IMR-90 (cell line): ENCODE measurements around the gene ATG7. TPM values are rescaled to one million over a fixed set of nuclear protein-coding genes. Genes with fewer than 3 reads are reported as not detected.

Experiments
- ATAC-seq: fragments of 200-7000 bp; cut with Tn5 transposase; 2 replicates; pipeline ENCODE4 v1.9.1; 2020; ENCODE audit warnings: low read depth, mild to moderate bottlenecking, moderate library complexity
- BruUV-seq: library from RNA; stranded (reverse); fragments of 400-500 nt; replicated peaks from 2 replicates; lab custom pipeline; 2021; lab: Mats Ljungman, UMichigan
- CTCF ChIA-PET: fragments of 300-600 bp; formaldehyde crosslinking; extraction: SDS; loops from one replicate; lab custom pipeline; 2021; ENCODE audit warnings: antibody characterized with exemption; lab: Yijun Ruan, JAX
- POLR2A ChIA-PET: fragments of 300-600 bp; sonication (Branson Sonifier 250); formaldehyde crosslinking; loops from one replicate; lab custom pipeline; 2022; ENCODE audit warnings: antibody characterized with exemption; ENCODE audit not compliant: unreplicated experiment; lab: Charles Lee
- DNase-seq: peaks from one replicate; pipeline ENCODE4 v3.0.0; 2013
- H2AFZ ChIP-seq: replicated peaks from 2 replicates; pipeline ENCODE3; 2013; ENCODE audit warnings: low read length, mild to moderate bottlenecking; ENCODE audit not compliant: poor library complexity
- H2AK5ac ChIP-seq: 2 replicates; pipeline ENCODE4 v1.6.1; 2013; ENCODE audit warnings: low read depth, low read length, inconsistent platforms
- H2AK9ac ChIP-seq: replicated peaks from 2 replicates; pipeline ENCODE3; 2013; ENCODE audit warnings: mild to moderate bottlenecking, low read depth, low read length, moderate library complexity; ENCODE audit not compliant: poor library complexity
- H2BK120ac ChIP-seq: 2 replicates; pipeline ENCODE4 v1.6.1; 2013; ENCODE audit warnings: low read depth, low read length, inconsistent platforms
- H2BK15ac ChIP-seq: 3 replicates; pipeline ENCODE4 v1.6.1; 2013; ENCODE audit warnings: low read depth, low read length, inconsistent platforms
- H2BK20ac ChIP-seq: 2 replicates; pipeline ENCODE4 v1.6.1; 2013; ENCODE audit warnings: low read depth, mild to moderate bottlenecking, inconsistent platforms, low read length, moderate library complexity
- H2BK5ac ChIP-seq: 2 replicates; pipeline ENCODE4 v1.6.1; 2013; ENCODE audit warnings: mild to moderate bottlenecking, low read depth, low read length, inconsistent platforms; ENCODE audit not compliant: poor library complexity, severe bottlenecking
- H3K14ac ChIP-seq: replicated peaks from 2 replicates; pipeline ENCODE4 v1.6.1; 2013; ENCODE audit warnings: low read depth, low read length, inconsistent platforms
- H3K18ac ChIP-seq: 2 replicates; pipeline ENCODE4 v1.6.1; 2013; ENCODE audit warnings: low read depth, low read length, control low read depth
- H3K23ac ChIP-seq: 2 replicates; pipeline ENCODE4 v1.6.1; 2013; ENCODE audit warnings: low read depth, low read length, inconsistent platforms
- H3K27ac ChIP-seq: 2 replicates; pipeline ENCODE4 v1.5.1; 2013; ENCODE audit warnings: mild to moderate bottlenecking, control low read depth, low read length; ENCODE audit not compliant: insufficient read depth
- H3K27me3 ChIP-seq: 2 replicates; pipeline ENCODE4 v1.6.1; 2013; ENCODE audit warnings: low read length; ENCODE audit not compliant: control insufficient read depth, insufficient read depth
- H3K36me3 ChIP-seq: 2 replicates; pipeline ENCODE4 v1.6.1; 2013; ENCODE audit warnings: low read length, mixed read lengths; ENCODE audit not compliant: control insufficient read depth, insufficient read depth
- H3K4ac ChIP-seq: 2 replicates; pipeline ENCODE4 v1.6.1; 2013; ENCODE audit warnings: low read depth, low read length, inconsistent platforms
- H3K4me1 ChIP-seq: 2 replicates; pipeline ENCODE4 v1.6.1; 2013; ENCODE audit warnings: low read length, mixed read lengths; ENCODE audit not compliant: control insufficient read depth, insufficient read depth
- H3K4me2 ChIP-seq: 2 replicates; pipeline ENCODE4 v1.6.1; 2013; ENCODE audit warnings: low read depth, mild to moderate bottlenecking, control low read depth, low read length, moderate library complexity
- H3K4me3 ChIP-seq: 2 replicates; pipeline ENCODE4 v1.5.1; 2013; ENCODE audit warnings: low read depth, mild to moderate bottlenecking, control low read depth, low read length, moderate library complexity; ENCODE audit not compliant: insufficient read depth
- H3K56ac ChIP-seq: 2 replicates; pipeline ENCODE4 v1.6.1; 2013; ENCODE audit warnings: low read length, inconsistent platforms; ENCODE audit not compliant: insufficient read depth; ENCODE audit errors: extremely low read depth
- H3K79me1 ChIP-seq, 2 experiments: 2 replicates each; pipeline ENCODE4 v1.6.1; 2013; ENCODE audit warnings: low read length in 2 of 2, inconsistent platforms in 1 of 2, low read depth in 1 of 2
- H3K9ac ChIP-seq: 2 replicates; pipeline ENCODE4 v1.6.1; 2013; ENCODE audit warnings: low read depth, low read length, control low read depth
- H3K9me1 ChIP-seq: 2 replicates; pipeline ENCODE4 v1.6.1; 2013; ENCODE audit warnings: low read length, inconsistent platforms; ENCODE audit not compliant: insufficient read depth
- H3K9me3 ChIP-seq: 2 replicates; pipeline ENCODE4 v1.6.1; 2013; ENCODE audit warnings: low read length; ENCODE audit not compliant: control insufficient read depth, insufficient read depth
- H4K20me1 ChIP-seq: 2 replicates; pipeline ENCODE4 v1.6.1; 2013; ENCODE audit warnings: low read length, inconsistent platforms; ENCODE audit not compliant: insufficient read depth
- H4K5ac ChIP-seq: 2 replicates; pipeline ENCODE4 v1.6.1; 2013; ENCODE audit warnings: mild to moderate bottlenecking, low read depth, low read length, control low read depth
- H4K8ac ChIP-seq, 2 experiments: 2 replicates each; pipeline ENCODE4 v1.6.1; 2013; ENCODE audit warnings: low read depth in 2 of 2, low read length in 2 of 2, control low read depth in 1 of 2, inconsistent platforms in 1 of 2
- H4K91ac ChIP-seq: 2 replicates; pipeline ENCODE4 v1.6.1; 2013; ENCODE audit warnings: low read depth, low read length, inconsistent platforms; ENCODE audit not compliant: insufficient read depth
- BHLHE40 ChIP-seq: fragments of 150-350 bp; IDR thresholded peaks from 2 replicates; pipeline ENCODE4 v1.6.1; 2016; ENCODE audit warnings: mild to moderate bottlenecking, low read depth, low read length
- CEBPB ChIP-seq: IDR thresholded peaks from 2 replicates; pipeline ENCODE4 v1.6.1; 2012; ENCODE audit warnings: low read depth, low read length, improper control_type of control experiment
- CHD1 ChIP-seq: IDR thresholded peaks from 2 replicates; pipeline ENCODE4 v1.6.1; 2012; ENCODE audit warnings: low read depth, low read length, improper control_type of control experiment
- FOS ChIP-seq: fragments of 150-350 bp; IDR thresholded peaks from 2 replicates; pipeline ENCODE4 v1.6.1; 2016; ENCODE audit warnings: low read depth, low read length
- MAFK ChIP-seq: IDR thresholded peaks from 2 replicates; pipeline ENCODE4 v1.6.1; 2012; ENCODE audit warnings: low read depth, low read length, improper control_type of control experiment
- RCOR1 ChIP-seq: IDR thresholded peaks from 2 replicates; pipeline ENCODE4 v1.6.1; 2012; ENCODE audit warnings: mild to moderate bottlenecking, low read length, improper control_type of control experiment; ENCODE audit not compliant: insufficient replicate concordance
- SMC3 ChIP-seq: fragments of 150-350 bp; IDR thresholded peaks from 2 replicates; pipeline ENCODE4 v1.6.1; 2016; ENCODE audit warnings: low read depth, mild to moderate bottlenecking, antibody characterized with exemption, low read length, moderate library complexity
- WGBS, 2 experiments: methylation state at CpG; one replicate each; pipeline versions ENCODE4 v1.1.5 to v1.1.7; 2013; ENCODE audit warnings: missing lambda C conversion rate in 2 of 2; ENCODE audit not compliant: insufficient read length in 1 of 2; ENCODE audit errors: extremely low coverage in 2 of 2; 5-methylcytosine and 5-hydroxymethylcytosine counted together
- dilution Hi-C: fragments of 300-500 bp; cut with HindIII; formaldehyde crosslinking; loops from one replicate; pipeline ENCODE4 v1.14.3; 2018; ENCODE audit warnings: low sequenced_read_pairs; ENCODE audit not compliant: unreplicated experiment
- in situ Hi-C: fragments of 300-500 bp; cut with MboI; formaldehyde crosslinking; loops from 3 replicates; pipeline ENCODE4 v1.14.3; 2019; ENCODE audit warnings: low sequenced_read_pairs, inconsistent platforms, mixed read lengths
- intact Hi-C: fragments of 100-400 bp; cut with micrococcal nuclease; formaldehyde crosslinking; loops from 2 replicates; pipeline ENCODE4 v1.10.0; 2022
- polyA plus RNA-seq, 3 experiments: library from polyadenylated mRNA; depleted of rRNA; stranded (reverse); fragments of >200 nt; gene quantifications; 2 replicates each; pipeline ENCODE4 v1.2.3, GENCODE V29; 2012; ENCODE audit warnings: low replicate concordance in 1 of 3
- total RNA-seq: library from RNA; depleted of rRNA; stranded (reverse); fragments of >200 nt; gene quantifications from 2 replicates; pipeline ENCODE4 v1.2.3, GENCODE V29; 2012
- TF ChIP-seq, protein P1 (sequence below): fragments of 150-350 bp; IDR thresholded peaks from 2 replicates; pipeline ENCODE4 v1.6.1; 2016; ENCODE audit warnings: low read depth, mild to moderate bottlenecking, low read length, moderate library complexity, borderline replicate concordance
- TF ChIP-seq, protein P2 (sequence below): conservative IDR thresholded peaks from 2 replicates; pipeline ENCODE4 v1.5.1; 2012; ENCODE audit warnings: mild to moderate bottlenecking, low read depth, low read length, improper control_type of control experiment

The ATG7 gene
- total and polyA plus RNA-seq, 2 of the 4 experiments (the other 2 are of a cell fraction), result 15.6 to 51.4 TPM

DNA sequence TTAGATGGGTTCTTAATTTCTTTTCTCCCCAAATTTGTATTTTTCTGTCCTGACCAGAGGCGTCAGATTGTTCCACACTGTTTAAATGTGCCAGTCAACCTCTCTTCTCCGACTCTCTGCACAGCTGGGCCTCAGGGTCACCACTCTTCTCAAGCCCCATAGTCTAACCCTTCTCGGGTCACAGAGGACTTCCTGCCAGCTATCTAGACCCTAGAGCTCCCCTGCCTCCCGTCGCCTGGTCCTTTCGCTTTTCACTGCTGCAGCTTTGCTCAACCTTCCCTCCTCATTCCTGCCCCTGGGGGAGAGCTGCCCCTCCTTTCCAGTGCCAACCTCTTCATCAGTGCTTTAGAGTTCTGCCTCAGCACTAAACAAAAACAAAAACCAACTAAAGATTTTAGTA is 151.7 kb downstream of the ATG7 start:
- dilution Hi-C loops, result no loop called here
- no peaks in the 10 kb centered on the region for H4K20me1 ChIP-seq
- BruUV-seq, result no TSS peak

More for the DNA sequence above, 151.7 kb downstream of the ATG7 start:
- Histone ChIP-seq H2BK20ac (no peak overlapping the region), H2BK5ac (no peak overlapping the region), H3K23ac (no peak overlapping the region), H3K36me3 (no peaks in the 10 kb centered on the region; the same call in 1 of the 2 replicates), H3K9ac (no peak overlapping the region), H2BK120ac (no peak overlapping the region), H4K8ac (no peak overlapping the region), H3K14ac (no peak overlapping the region), H2BK15ac (no peak overlapping the region), H3K9me1 (no peaks in the 10 kb centered on the region), H3K9me3 (peaks cover 2% of the 10 kb centered on the region; the same call in 1 of the 2 replicates), H3K27ac (no peak overlapping the region), H2AFZ (no peak overlapping the region), H3K27me3 (no peaks in the 10 kb centered on the region), H3K56ac (no peak overlapping the region), H3K4ac (no peak overlapping the region), H3K79me1 (peaks cover 0 to 9% of the 10 kb centered on the region in 2 experiments; a peak in 2 of 4 replicates), H2AK9ac (no peak overlapping the region), H4K91ac (no peak overlapping the region), H3K4me1 (no peaks in the 10 kb centered on the region), H3K4me2 (no peak overlapping the region), H3K4me3 (no peak overlapping the region), H2AK5ac (no peak overlapping the region), H3K18ac (no peak overlapping the region), H4K5ac (no peak overlapping the region)
- ChIA-PET POLR2A (no interaction called here), CTCF (no interaction called here)
- WGBS, 2 experiments, result 77% methylated on average over 6 of the region's 6 CpGs; no CpG with 5 or more reads in 1 of the 2 experiments
- DNase-seq (no peak), ATAC-seq (no peak)
- in situ Hi-C loops (no loop called here), intact Hi-C loops (no loop called here)
- TF ChIP-seq CHD1 (no peak), FOS (no peak), CEBPB (no peak), MAFK (no peak), RCOR1 (no peak), SMC3 (no peak), BHLHE40 (no peak)
- TF ChIP-seq, protein P1, sequence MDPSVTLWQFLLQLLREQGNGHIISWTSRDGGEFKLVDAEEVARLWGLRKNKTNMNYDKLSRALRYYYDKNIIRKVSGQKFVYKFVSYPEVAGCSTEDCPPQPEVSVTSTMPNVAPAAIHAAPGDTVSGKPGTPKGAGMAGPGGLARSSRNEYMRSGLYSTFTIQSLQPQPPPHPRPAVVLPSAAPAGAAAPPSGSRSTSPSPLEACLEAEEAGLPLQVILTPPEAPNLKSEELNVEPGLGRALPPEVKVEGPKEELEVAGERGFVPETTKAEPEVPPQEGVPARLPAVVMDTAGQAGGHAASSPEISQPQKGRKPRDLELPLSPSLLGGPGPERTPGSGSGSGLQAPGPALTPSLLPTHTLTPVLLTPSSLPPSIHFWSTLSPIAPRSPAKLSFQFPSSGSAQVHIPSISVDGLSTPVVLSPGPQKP, result no peak
- TF ChIP-seq, protein P2, sequence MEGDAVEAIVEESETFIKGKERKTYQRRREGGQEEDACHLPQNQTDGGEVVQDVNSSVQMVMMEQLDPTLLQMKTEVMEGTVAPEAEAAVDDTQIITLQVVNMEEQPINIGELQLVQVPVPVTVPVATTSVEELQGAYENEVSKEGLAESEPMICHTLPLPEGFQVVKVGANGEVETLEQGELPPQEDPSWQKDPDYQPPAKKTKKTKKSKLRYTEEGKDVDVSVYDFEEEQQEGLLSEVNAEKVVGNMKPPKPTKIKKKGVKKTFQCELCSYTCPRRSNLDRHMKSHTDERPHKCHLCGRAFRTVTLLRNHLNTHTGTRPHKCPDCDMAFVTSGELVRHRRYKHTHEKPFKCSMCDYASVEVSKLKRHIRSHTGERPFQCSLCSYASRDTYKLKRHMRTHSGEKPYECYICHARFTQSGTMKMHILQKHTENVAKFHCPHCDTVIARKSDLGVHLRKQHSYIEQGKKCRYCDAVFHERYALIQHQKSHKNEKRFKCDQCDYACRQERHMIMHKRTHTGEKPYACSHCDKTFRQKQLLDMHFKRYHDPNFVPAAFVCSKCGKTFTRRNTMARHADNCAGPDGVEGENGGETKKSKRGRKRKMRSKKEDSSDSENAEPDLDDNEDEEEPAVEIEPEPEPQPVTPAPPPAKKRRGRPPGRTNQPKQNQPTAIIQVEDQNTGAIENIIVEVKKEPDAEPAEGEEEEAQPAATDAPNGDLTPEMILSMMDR, result no peak
